Lung microvascular endothelial cell (primary cell): ENCODE measurements around the gene SPIRE2. TPM values are rescaled to one million over a fixed set of nuclear protein-coding genes. Genes with fewer than 3 reads are reported as not detected.
"Not testable (repeated sequence)": the region's sequence is repeated elsewhere in the genome, so short reads cannot be mapped to it uniquely, and the experiment has no call there.

Source experiments
- DNase-seq, 2 donors: peaks; one replicate each; pipeline versions ENCODE4 v3.0.0 to v3.0.0-alpha.2; 2010; ENCODE audit warnings: low read depth in 2 of 2
- total RNA-seq: library from RNA; depleted of rRNA; stranded (reverse); fragments of >200 nt; gene quantifications from 2 replicates; pipeline ENCODE4 v1.2.1, GENCODE V29; 2014

The SPIRE2 gene
- total RNA-seq, 1 donor from 2014 or later = 2.4 TPM

GRCh38 chr16:89808475-89808874, 19.8 kb upstream of the SPIRE2 start:
- no peak for DNase-seq

GRCh38 chr16:89811321-89811720, 17.0 kb upstream of the SPIRE2 start:
- no peak for DNase-seq

GRCh38 chr16:89815639-89816348, 12.5 kb upstream of the SPIRE2 start:
- no peak for DNase-seq

- not testable (repeated sequence) for DNase-seq
These were observed 9.3 kb upstream of the SPIRE2 start for GRCh38 chr16:89818851-89819403.

GRCh38 chr16:89819448-89819847, 8.8 kb upstream of the SPIRE2 start:
- DNase-seq = not testable (repeated sequence)

GRCh38 chr16:89821438-89822187, 6.7 kb upstream of the SPIRE2 start:
- DNase-seq = no peak

GRCh38 chr16:89822188-89823086, 5.8 kb upstream of the SPIRE2 start:
- no peak for DNase-seq

- DNase-seq = no peak
These were observed 5.0 kb upstream of the SPIRE2 start for GRCh38 chr16:89823087-89823823.

GRCh38 chr16:89823824-89824148, 4.5 kb upstream of the SPIRE2 start:
- not testable (repeated sequence) for DNase-seq

- no peak for DNase-seq
These were observed 1.5 kb upstream of the SPIRE2 start for GRCh38 chr16:89826531-89827382.

- peak; percentile 45 to 57 for DNase-seq
These were observed 684 bp upstream of the SPIRE2 start for GRCh38 chr16:89827383-89828198.

GRCh38 chr16:89828870-89829629, 775 bp downstream of the SPIRE2 start:
- no peak for DNase-seq

GRCh38 chr16:89829630-89830437, 1.6 kb downstream of the SPIRE2 start:
- no peak for DNase-seq

- no peak for DNase-seq
These were observed 3.6 kb downstream of the SPIRE2 start for GRCh38 chr16:89831810-89832328.

- not testable (repeated sequence) for DNase-seq
These were observed 5.5 kb downstream of the SPIRE2 start for GRCh38 chr16:89833664-89834363.

- DNase-seq = not testable (repeated sequence)
These were observed 6.6 kb downstream of the SPIRE2 start for GRCh38 chr16:89834813-89835363.
